Activated naive CD8-positive, alpha-beta T cell treated with anti-CD3 and anti-CD28 coated beads for 36 hours (primary cell): Measurements from ENCODE around the gene ZCCHC3. TPM values are rescaled to one million over a fixed set of nuclear protein-coding genes. Genes with fewer than 3 reads are reported as not detected.
A peak's percentile ranks its signal among the peaks of the same experiment; 100 is the strongest.
"Not testable (repeated sequence)": the region's sequence is repeated elsewhere in the genome, so short reads cannot be mapped to it uniquely, and the experiment has no call there.

Experiments used
- DNase-seq: peaks from one replicate; pipeline ENCODE4 v3.0.0; 2021
- H3K27ac Mint-ChIP-seq: one replicate; pipeline ENCODE4 v1.8.0; 2022; ENCODE audit warnings: mild to moderate bottlenecking, moderate library complexity, mixed read lengths
- H3K27me3 Mint-ChIP-seq: one replicate; pipeline ENCODE4 v1.8.0; 2022; ENCODE audit warnings: mild to moderate bottlenecking, mixed read lengths
- H3K36me3 Mint-ChIP-seq: one replicate; pipeline ENCODE4 v1.8.0; 2021; ENCODE audit warnings: mild to moderate bottlenecking, mixed read lengths
- H3K4me1 Mint-ChIP-seq: one replicate; pipeline ENCODE4 v1.8.0; 2021; ENCODE audit warnings: mixed read lengths
- H3K4me3 Mint-ChIP-seq: one replicate; pipeline ENCODE4 v1.8.0; 2022; ENCODE audit warnings: mild to moderate bottlenecking, moderate library complexity, mixed read lengths
- H3K9me3 Mint-ChIP-seq: one replicate; pipeline ENCODE4 v1.8.0; 2022; ENCODE audit warnings: mixed read lengths
- total RNA-seq, 2 experiments: library from RNA; stranded (reverse); gene quantifications; one replicate each; pipeline ENCODE4 v1.2.3, GENCODE V29; 2021

The ZCCHC3 gene
- total RNA-seq, result 10 to 100 TPM; 23.3 to 24.5 TPM

GRCh38 chr20:297098-297924, at the start of gene ZCCHC3:
Gene ZCCHC3, plus strand, starts transcription at chr20:297570. Its CDS starts 17 bp downstream, at chr20:297587.
- Mint-ChIP-seq H3K27ac (peak within 1 kb of the TSS; percentile 98), H3K4me3 (peak within 1 kb of the TSS; percentile 100), H3K4me1 (peaks cover 35% of the 10 kb centered on the region), H3K9me3 (no peaks in the 10 kb centered on the region), H3K27me3 (peaks cover 3% of the 10 kb centered on the region), H3K36me3 (peaks cover 34% of the 10 kb centered on the region)
- DNase-seq, result peak; percentile 91

GRCh38 chr20:251354-251753, 46.0 kb upstream of the ZCCHC3 start:
- Mint-ChIP-seq H3K4me3 (no peak overlapping the region), H3K4me1 (peaks cover 6% of the 10 kb centered on the region), H3K9me3 (no peaks in the 10 kb centered on the region), H3K27me3 (no peaks in the 10 kb centered on the region), H3K36me3 (no peaks in the 10 kb centered on the region), H3K27ac (no peak overlapping the region)
- DNase-seq, result no peak

- Mint-ChIP-seq H3K9me3 (no peaks in the 10 kb centered on the region), H3K36me3 (no peaks in the 10 kb centered on the region), H3K4me1 (peaks cover 6% of the 10 kb centered on the region), H3K27ac (no peak overlapping the region), H3K27me3 (no peaks in the 10 kb centered on the region), H3K4me3 (no peak overlapping the region)
- DNase-seq, result no peak
Observed at GRCh38 chr20:252801-253200, 44.6 kb upstream of the ZCCHC3 start.

GRCh38 chr20:253447-253846, 43.9 kb upstream of the ZCCHC3 start:
- H3K27ac Mint-ChIP-seq, DNase-seq, H3K36me3 Mint-ChIP-seq, H3K4me1 Mint-ChIP-seq, H3K27me3 Mint-ChIP-seq, H3K9me3 Mint-ChIP-seq, H3K4me3 Mint-ChIP-seq: not testable (repeated sequence)

- peaks cover 2% of the 10 kb centered on the region for H3K4me1 Mint-ChIP-seq
- DNase-seq, result no peak
- H3K27ac Mint-ChIP-seq, result no peak within 1 kb of the TSS
- no peak within 1 kb of the TSS for H3K4me3 Mint-ChIP-seq
- H3K27me3 Mint-ChIP-seq, result no peaks in the 10 kb centered on the region
- no peaks in the 10 kb centered on the region for H3K36me3 Mint-ChIP-seq
- H3K9me3 Mint-ChIP-seq, result no peaks in the 10 kb centered on the region
Observed at GRCh38 chr20:257419-257818, 40.0 kb upstream of the ZCCHC3 start, which contains the start of gene DEFB132. Gene DEFB132, plus strand, starts transcription at chr20:257724. Its CDS starts 55 bp downstream, at chr20:257779.

GRCh38 chr20:258269-258858, 39.0 kb upstream of the ZCCHC3 start:
- H3K9me3 Mint-ChIP-seq, result no peaks in the 10 kb centered on the region
- no peak for DNase-seq
- H3K27ac Mint-ChIP-seq, result no peak overlapping the region
- peaks cover 2% of the 10 kb centered on the region for H3K4me1 Mint-ChIP-seq
- no peak overlapping the region for H3K4me3 Mint-ChIP-seq
- H3K36me3 Mint-ChIP-seq, result no peaks in the 10 kb centered on the region
- no peaks in the 10 kb centered on the region for H3K27me3 Mint-ChIP-seq

GRCh38 chr20:258963-259362, 38.4 kb upstream of the ZCCHC3 start:
- Mint-ChIP-seq H3K27me3 (no peaks in the 10 kb centered on the region), H3K27ac (no peak overlapping the region), H3K4me1 (peaks cover 2% of the 10 kb centered on the region), H3K36me3 (no peaks in the 10 kb centered on the region), H3K9me3 (no peaks in the 10 kb centered on the region), H3K4me3 (no peak overlapping the region)
- no peak for DNase-seq

- H3K36me3 Mint-ChIP-seq, result no peaks in the 10 kb centered on the region
- H3K27ac Mint-ChIP-seq, result no peak overlapping the region
- no peak overlapping the region for H3K4me3 Mint-ChIP-seq
- no peaks in the 10 kb centered on the region for H3K9me3 Mint-ChIP-seq
- H3K4me1 Mint-ChIP-seq, result peaks cover 2% of the 10 kb centered on the region
- H3K27me3 Mint-ChIP-seq, result no peaks in the 10 kb centered on the region
- DNase-seq, result no peak
Observed at GRCh38 chr20:259981-260380, 37.4 kb upstream of the ZCCHC3 start.

GRCh38 chr20:263701-264100, 33.7 kb upstream of the ZCCHC3 start:
- Mint-ChIP-seq H3K4me1 (peaks cover 10% of the 10 kb centered on the region), H3K9me3 (no peaks in the 10 kb centered on the region)

GRCh38 chr20:266596-267562, 30.5 kb upstream of the ZCCHC3 start:
- Mint-ChIP-seq H3K27ac (peak overlapping the region; percentile 78), H3K9me3 (no peaks in the 10 kb centered on the region), H3K27me3 (peaks cover 2% of the 10 kb centered on the region), H3K4me1 (peaks cover 8% of the 10 kb centered on the region), H3K4me3 (peak overlapping the region; percentile 81), H3K36me3 (no peaks in the 10 kb centered on the region)
- DNase-seq, result peak; percentile 90

More at GRCh38 chr20:263701-264100, 33.7 kb upstream of the ZCCHC3 start:
- no peak overlapping the region for H3K4me3 Mint-ChIP-seq
- no peak for DNase-seq
- no peak overlapping the region for H3K27ac Mint-ChIP-seq
- H3K27me3 Mint-ChIP-seq, result peaks cover 2% of the 10 kb centered on the region
- no peaks in the 10 kb centered on the region for H3K36me3 Mint-ChIP-seq

GRCh38 chr20:270517-270916, 26.9 kb upstream of the ZCCHC3 start:
- Mint-ChIP-seq H3K36me3 (no peaks in the 10 kb centered on the region), H3K4me3 (no peak overlapping the region), H3K27me3 (peaks cover 2% of the 10 kb centered on the region), H3K4me1 (peaks cover 8% of the 10 kb centered on the region), H3K27ac (no peak overlapping the region), H3K9me3 (no peaks in the 10 kb centered on the region)
- DNase-seq, result no peak

- Mint-ChIP-seq H3K4me1 (peaks cover 8% of the 10 kb centered on the region), H3K27ac (no peak overlapping the region), H3K4me3 (no peak overlapping the region), H3K9me3 (no peaks in the 10 kb centered on the region), H3K36me3 (no peaks in the 10 kb centered on the region), H3K27me3 (no peaks in the 10 kb centered on the region)
- DNase-seq, result no peak
Observed at GRCh38 chr20:271069-271468, 26.3 kb upstream of the ZCCHC3 start.

GRCh38 chr20:271528-271927, 25.8 kb upstream of the ZCCHC3 start:
- Mint-ChIP-seq H3K9me3 (no peaks in the 10 kb centered on the region), H3K4me3 (no peak overlapping the region), H3K4me1 (peaks cover 4% of the 10 kb centered on the region), H3K27ac (no peak overlapping the region), H3K36me3 (no peaks in the 10 kb centered on the region), H3K27me3 (no peaks in the 10 kb centered on the region)
- no peak for DNase-seq

- Mint-ChIP-seq H3K27me3 (no peaks in the 10 kb centered on the region), H3K27ac (no peak overlapping the region), H3K4me3 (no peak overlapping the region), H3K9me3 (no peaks in the 10 kb centered on the region), H3K36me3 (no peaks in the 10 kb centered on the region), H3K4me1 (no peaks in the 10 kb centered on the region)
- no peak for DNase-seq
Observed at GRCh38 chr20:272718-273117, 24.7 kb upstream of the ZCCHC3 start.

- Mint-ChIP-seq H3K4me1 (no peaks in the 10 kb centered on the region), H3K27ac (no peak overlapping the region), H3K27me3 (no peaks in the 10 kb centered on the region), H3K4me3 (no peak overlapping the region), H3K9me3 (peaks cover 1% of the 10 kb centered on the region), H3K36me3 (peaks cover 3% of the 10 kb centered on the region)
- DNase-seq, result no peak
Observed at GRCh38 chr20:273884-274283, 23.5 kb upstream of the ZCCHC3 start.
